IPS-20b (cell line): Measurements from ENCODE around the gene VPS8.

ENCODE experiments used
- H3K27ac ChIP-seq: one replicate; pipeline ENCODE4 v1.5.1; 2013; ENCODE audit warnings: low read length
- H3K27me3 ChIP-seq: 2 replicates; pipeline ENCODE4 v1.6.1; 2013; ENCODE audit warnings: mild to moderate bottlenecking, low read length, inconsistent platforms; ENCODE audit not compliant: insufficient read depth
- H3K36me3 ChIP-seq: 2 replicates; pipeline ENCODE4 v1.6.1; 2013; ENCODE audit warnings: low read depth, mild to moderate bottlenecking, inconsistent platforms, low read length, moderate library complexity; ENCODE audit not compliant: insufficient read depth
- H3K4me1 ChIP-seq: 2 replicates; pipeline ENCODE4 v1.6.1; 2013; ENCODE audit warnings: mild to moderate bottlenecking, control low read depth, inconsistent platforms, low read length, moderate library complexity; ENCODE audit not compliant: insufficient read depth
- H3K4me3 ChIP-seq: 2 replicates; pipeline ENCODE4 v1.5.1; 2013; ENCODE audit warnings: mild to moderate bottlenecking, low read length, inconsistent platforms
- H3K9ac ChIP-seq: 2 replicates; pipeline ENCODE4 v1.6.1; 2013; ENCODE audit warnings: low read depth, mild to moderate bottlenecking, inconsistent platforms, low read length, moderate library complexity
- H3K9me3 ChIP-seq: 2 replicates; pipeline ENCODE4 v1.6.1; 2013; ENCODE audit warnings: mild to moderate bottlenecking, low read depth, low read length, inconsistent platforms; ENCODE audit not compliant: insufficient read depth

The VPS8 gene

GRCh38 chr3:185049710-185050109 lies 237.7 kb downstream of the VPS8 start:
- no peaks in the 10 kb centered on the region for H3K4me1 ChIP-seq

GRCh38 chr3:185051801-185052200 lies 239.8 kb downstream of the VPS8 start:
- peaks cover 31% of the 10 kb centered on the region for H3K36me3 ChIP-seq
- peaks cover 5% of the 10 kb centered on the region; the same call in 1 of the 2 replicates for H3K9me3 ChIP-seq
- H3K4me1 ChIP-seq, result no peaks in the 10 kb centered on the region
- H3K27ac ChIP-seq, result no peak overlapping the region
- H3K4me3 ChIP-seq, result no peak overlapping the region
- H3K9ac ChIP-seq, result no peak overlapping the region
- H3K27me3 ChIP-seq, result no peaks in the 10 kb centered on the region

More at GRCh38 chr3:185049710-185050109, 237.7 kb downstream of the VPS8 start:
- H3K9ac ChIP-seq, result no peak overlapping the region
- H3K27ac ChIP-seq, result no peak overlapping the region
- H3K4me3 ChIP-seq, result no peak overlapping the region
- no peaks in the 10 kb centered on the region for H3K9me3 ChIP-seq
- no peaks in the 10 kb centered on the region for H3K27me3 ChIP-seq
- peaks cover 31% of the 10 kb centered on the region for H3K36me3 ChIP-seq

GRCh38 chr3:185052631-185053030 lies 240.7 kb downstream of the VPS8 start:
- Histone ChIP-seq H3K27ac (no peak overlapping the region), H3K4me1 (no peaks in the 10 kb centered on the region), H3K4me3 (no peak overlapping the region), H3K9ac (no peak overlapping the region), H3K36me3 (peaks cover 31% of the 10 kb centered on the region), H3K27me3 (no peaks in the 10 kb centered on the region), H3K9me3 (peaks cover 7% of the 10 kb centered on the region; the same call in 1 of the 2 replicates)

- Histone ChIP-seq H3K9me3 (peaks cover 22% of the 10 kb centered on the region), H3K36me3 (peaks cover 13% of the 10 kb centered on the region; the same call in 1 of the 2 replicates), H3K27me3 (no peaks in the 10 kb centered on the region), H3K4me1 (no peaks in the 10 kb centered on the region), H3K4me3 (no peak overlapping the region), H3K27ac (no peak overlapping the region), H3K9ac (no peak overlapping the region)
Measured at GRCh38 chr3:185056908-185057307, 244.9 kb downstream of the VPS8 start.

- Histone ChIP-seq H3K36me3 (peaks cover 7% of the 10 kb centered on the region; the same call in 1 of the 2 replicates), H3K27me3 (no peaks in the 10 kb centered on the region), H3K4me1 (no peaks in the 10 kb centered on the region), H3K9ac (no peak overlapping the region), H3K4me3 (no peak overlapping the region), H3K27ac (no peak overlapping the region), H3K9me3 (peaks cover 22% of the 10 kb centered on the region)
Measured at GRCh38 chr3:185057829-185058228, 245.9 kb downstream of the VPS8 start.

- Histone ChIP-seq H3K9ac (no peak overlapping the region), H3K4me1 (no peaks in the 10 kb centered on the region), H3K36me3 (no peaks in the 10 kb centered on the region), H3K27ac (no peak overlapping the region), H3K27me3 (no peaks in the 10 kb centered on the region), H3K4me3 (no peak overlapping the region), H3K9me3 (peaks cover 22% of the 10 kb centered on the region)
Measured at GRCh38 chr3:185058796-185059195, 246.8 kb downstream of the VPS8 start.

- Histone ChIP-seq H3K9me3 (peaks cover 22% of the 10 kb centered on the region), H3K9ac (no peak overlapping the region), H3K27ac (no peak overlapping the region), H3K27me3 (no peaks in the 10 kb centered on the region), H3K4me1 (no peaks in the 10 kb centered on the region), H3K36me3 (no peaks in the 10 kb centered on the region), H3K4me3 (no peak overlapping the region)
Measured at GRCh38 chr3:185059766-185060165, 247.8 kb downstream of the VPS8 start.

- Histone ChIP-seq H3K9me3 (peaks cover 22% of the 10 kb centered on the region), H3K4me3 (no peak overlapping the region), H3K36me3 (no peaks in the 10 kb centered on the region), H3K27ac (no peak overlapping the region), H3K27me3 (no peaks in the 10 kb centered on the region), H3K9ac (no peak overlapping the region), H3K4me1 (no peaks in the 10 kb centered on the region)
Measured at GRCh38 chr3:185060655-185061054, 248.7 kb downstream of the VPS8 start.

GRCh38 chr3:185062191-185062590 lies 250.2 kb downstream of the VPS8 start:
- H3K9ac ChIP-seq, result no peak overlapping the region
- no peaks in the 10 kb centered on the region for H3K4me1 ChIP-seq
- H3K27me3 ChIP-seq, result no peaks in the 10 kb centered on the region
- peaks cover 15% of the 10 kb centered on the region for H3K9me3 ChIP-seq
- H3K36me3 ChIP-seq, result no peaks in the 10 kb centered on the region
- no peak overlapping the region for H3K4me3 ChIP-seq
- H3K27ac ChIP-seq, result no peak overlapping the region

- Histone ChIP-seq H3K9me3 (peaks cover 15% of the 10 kb centered on the region), H3K4me1 (no peaks in the 10 kb centered on the region), H3K27me3 (no peaks in the 10 kb centered on the region), H3K27ac (no peak overlapping the region), H3K4me3 (no peak overlapping the region), H3K36me3 (no peaks in the 10 kb centered on the region), H3K9ac (no peak overlapping the region)
Measured at GRCh38 chr3:185063431-185063830, 251.5 kb downstream of the VPS8 start.

- Histone ChIP-seq H3K9me3 (peaks cover 15% of the 10 kb centered on the region), H3K9ac (no peak overlapping the region), H3K36me3 (no peaks in the 10 kb centered on the region), H3K27me3 (no peaks in the 10 kb centered on the region), H3K4me1 (peaks cover 2% of the 10 kb centered on the region; the same call in 1 of the 2 replicates), H3K4me3 (no peak overlapping the region), H3K27ac (no peak overlapping the region)
Measured at GRCh38 chr3:185065059-185065458, 253.1 kb downstream of the VPS8 start.

- Histone ChIP-seq H3K27me3 (no peaks in the 10 kb centered on the region), H3K9me3 (peaks cover 4% of the 10 kb centered on the region), H3K27ac (no peak overlapping the region), H3K4me3 (no peak overlapping the region), H3K4me1 (peaks cover 5% of the 10 kb centered on the region; the same call in 1 of the 2 replicates), H3K9ac (no peak overlapping the region), H3K36me3 (no peaks in the 10 kb centered on the region)
Measured at GRCh38 chr3:185066251-185066650, 254.3 kb downstream of the VPS8 start.
